ENCODE results near the gene COX7A2L. TPM values are rescaled to one million over a fixed set of nuclear protein-coding genes. Genes with fewer than 3 reads are reported as not detected.

Gene COX7A2L
- total RNA-seq, 1 donor from 2014 or later: 95.5 TPM

DNA sequence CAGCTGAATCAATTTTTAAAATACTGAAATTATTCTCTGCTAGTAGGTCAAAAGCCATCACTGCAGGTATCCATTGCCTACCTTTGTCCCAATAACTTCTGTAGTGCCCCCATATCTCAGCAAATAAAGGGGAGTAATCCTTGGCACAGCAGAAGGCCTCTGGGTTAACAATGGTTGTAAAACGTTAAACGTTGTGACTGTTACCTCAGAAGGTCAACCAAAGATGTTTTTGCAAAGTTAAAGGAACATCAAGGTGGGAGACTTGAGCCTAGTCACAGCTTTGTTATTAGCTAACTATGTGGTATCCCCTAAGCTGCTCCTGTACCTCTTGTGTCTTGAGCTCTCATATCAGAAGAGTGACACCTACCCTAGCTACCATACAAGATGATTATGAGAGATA lies 60.5 kb downstream of the COX7A2L start:
- no peaks in the 10 kb centered on the region for H3K4me1 Mint-ChIP-seq (ENCODE audit: unreplicated experiment)
- H3K27me3 Mint-ChIP-seq: no peaks in the 10 kb centered on the region
- TF ChIP-seq, protein P1, sequence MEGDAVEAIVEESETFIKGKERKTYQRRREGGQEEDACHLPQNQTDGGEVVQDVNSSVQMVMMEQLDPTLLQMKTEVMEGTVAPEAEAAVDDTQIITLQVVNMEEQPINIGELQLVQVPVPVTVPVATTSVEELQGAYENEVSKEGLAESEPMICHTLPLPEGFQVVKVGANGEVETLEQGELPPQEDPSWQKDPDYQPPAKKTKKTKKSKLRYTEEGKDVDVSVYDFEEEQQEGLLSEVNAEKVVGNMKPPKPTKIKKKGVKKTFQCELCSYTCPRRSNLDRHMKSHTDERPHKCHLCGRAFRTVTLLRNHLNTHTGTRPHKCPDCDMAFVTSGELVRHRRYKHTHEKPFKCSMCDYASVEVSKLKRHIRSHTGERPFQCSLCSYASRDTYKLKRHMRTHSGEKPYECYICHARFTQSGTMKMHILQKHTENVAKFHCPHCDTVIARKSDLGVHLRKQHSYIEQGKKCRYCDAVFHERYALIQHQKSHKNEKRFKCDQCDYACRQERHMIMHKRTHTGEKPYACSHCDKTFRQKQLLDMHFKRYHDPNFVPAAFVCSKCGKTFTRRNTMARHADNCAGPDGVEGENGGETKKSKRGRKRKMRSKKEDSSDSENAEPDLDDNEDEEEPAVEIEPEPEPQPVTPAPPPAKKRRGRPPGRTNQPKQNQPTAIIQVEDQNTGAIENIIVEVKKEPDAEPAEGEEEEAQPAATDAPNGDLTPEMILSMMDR (conservative IDR thresholded peaks at IDR 0.05): no peak
- H3K27ac Mint-ChIP-seq: no peak overlapping the region
- no peak overlapping the region for H3K4me3 Mint-ChIP-seq
- H3K36me3 Mint-ChIP-seq: peaks cover 28% of the 10 kb centered on the region
- H3K9me3 Mint-ChIP-seq: no peaks in the 10 kb centered on the region
- DNase-seq (ENCODE audit: extremely low spot score, unreplicated experiment): no peak

Other genes with a start within 250 kb of the COX7A2L start
- 93.6 and 117 TPM in 2 replicates for gene EML4, start 191.9 kb downstream of the COX7A2L start, total RNA-seq (ENCODE audit: low replicate concordance)
- gene KCNG3, start 132.8 kb upstream of the COX7A2L start, total RNA-seq (ENCODE audit: low replicate concordance): 0.65 and 0.88 TPM in 2 replicates
- gene MTA3, start 207.4 kb upstream of the COX7A2L start, total RNA-seq (ENCODE audit: low replicate concordance): 49.4 and 59.7 TPM in 2 replicates

All from type B pancreatic cell (in vitro differentiated cells).